H9 (cell line): Measurements from ENCODE around the gene SDF2. TPM values are rescaled to one million over a fixed set of nuclear protein-coding genes. Genes with fewer than 3 reads are reported as not detected.

Experiments
- DNase-seq: peaks from one replicate; pipeline ENCODE4 v3.0.0-alpha.2; 2017
- H2AFZ ChIP-seq: one replicate; pipeline ENCODE4 v1.6.1; 2013; ENCODE audit warnings: mild to moderate bottlenecking, low read length, control low read depth, moderate library complexity
- H2AK5ac ChIP-seq: 2 replicates; pipeline ENCODE4 v1.6.1; 2013; ENCODE audit warnings: low read length, control low read depth, mixed read lengths; ENCODE audit not compliant: insufficient read length
- H2BK120ac ChIP-seq: one replicate; pipeline ENCODE4 v1.6.1; 2013; ENCODE audit warnings: low read depth, mild to moderate bottlenecking, low read length, control low read depth, inconsistent platforms; ENCODE audit not compliant: poor library complexity, severe bottlenecking
- H2BK12ac ChIP-seq: 2 replicates; pipeline ENCODE4 v1.6.1; 2013; ENCODE audit warnings: low read length, control low read depth, mixed read lengths, low read depth; ENCODE audit not compliant: insufficient read length
- H2BK15ac ChIP-seq: 2 replicates; pipeline ENCODE4 v1.6.1; 2013; ENCODE audit warnings: low read depth, low read length, control low read depth
- H2BK20ac ChIP-seq: one replicate; pipeline ENCODE4 v1.6.1; 2013; ENCODE audit warnings: low read depth, mild to moderate bottlenecking, low read length, control low read depth, inconsistent platforms; ENCODE audit not compliant: poor library complexity, severe bottlenecking
- H2BK5ac ChIP-seq: 2 replicates; pipeline ENCODE4 v1.6.1; 2013; ENCODE audit warnings: low read length, control low read depth, mixed read lengths; ENCODE audit not compliant: insufficient read length
- H3K14ac ChIP-seq: 2 replicates; pipeline ENCODE4 v1.6.1; 2013; ENCODE audit warnings: low read length, control low read depth; ENCODE audit not compliant: insufficient read depth
- H3K18ac ChIP-seq: 2 replicates; pipeline ENCODE4 v1.6.1; 2013; ENCODE audit warnings: low read depth, mild to moderate bottlenecking, mixed read lengths, low read length, control low read depth; ENCODE audit not compliant: insufficient read length
- H3K23ac ChIP-seq: 2 replicates; pipeline ENCODE4 v1.6.1; 2013; ENCODE audit warnings: low read length, control low read depth, mixed read lengths, low read depth; ENCODE audit not compliant: insufficient read length
- H3K23me2 ChIP-seq: 2 replicates; pipeline ENCODE4 v1.6.1; 2013; ENCODE audit warnings: low read depth, mild to moderate bottlenecking, mixed read lengths, low read length, control low read depth; ENCODE audit not compliant: insufficient read length, poor library complexity, severe bottlenecking
- H3K27ac ChIP-seq: 2 replicates; pipeline ENCODE4 v1.5.1; 2013; ENCODE audit warnings: low read length, control low read depth, mixed read lengths, low read depth; ENCODE audit not compliant: insufficient read length
- H3K27me3 ChIP-seq: 2 replicates; pipeline ENCODE4 v1.6.1; 2013; ENCODE audit warnings: low read length, control low read depth, inconsistent platforms; ENCODE audit not compliant: insufficient read depth
- H3K4ac ChIP-seq: 2 replicates; pipeline ENCODE4 v1.6.1; 2013; ENCODE audit warnings: low read depth, mild to moderate bottlenecking, control low read depth, inconsistent platforms, low read length, moderate library complexity
- H3K4me1 ChIP-seq: 2 replicates; pipeline ENCODE4 v1.6.1; 2013; ENCODE audit warnings: low read length, control low read depth, inconsistent platforms; ENCODE audit not compliant: insufficient read depth
- H3K4me2 ChIP-seq: 2 replicates; pipeline ENCODE4 v1.6.1; 2013; ENCODE audit warnings: low read length, control low read depth, mixed read lengths; ENCODE audit not compliant: insufficient read length, insufficient read depth
- H3K56ac ChIP-seq: 2 replicates; pipeline ENCODE4 v1.6.1; 2013; ENCODE audit warnings: low read depth, mild to moderate bottlenecking, mixed read lengths, low read length, control low read depth; ENCODE audit not compliant: insufficient read length
- H3K79me1 ChIP-seq: 2 replicates; pipeline ENCODE4 v1.6.1; 2013; ENCODE audit warnings: low read depth, mild to moderate bottlenecking, moderate library complexity, low read length, control low read depth, inconsistent platforms; ENCODE audit not compliant: insufficient read depth, poor library complexity, severe bottlenecking
- H3K79me2 ChIP-seq: 2 replicates; pipeline ENCODE4 v1.6.1; 2013; ENCODE audit warnings: low read length, control low read depth, inconsistent platforms; ENCODE audit not compliant: insufficient read depth
- H3K9ac ChIP-seq: 2 replicates; pipeline ENCODE4 v1.6.1; 2013; ENCODE audit warnings: low read length, control low read depth, mixed read lengths; ENCODE audit not compliant: insufficient read length; ENCODE audit errors: extremely low read depth
- H3K9me3 ChIP-seq: one replicate; pipeline ENCODE4 v1.6.1; 2013; ENCODE audit warnings: low read depth, low read length, inconsistent platforms; ENCODE audit not compliant: control insufficient read depth
- H3T11ph ChIP-seq: one replicate; pipeline ENCODE4 v1.6.1; 2013; ENCODE audit warnings: mild to moderate bottlenecking, low read length, control low read depth, inconsistent platforms
- H4K20me1 ChIP-seq: one replicate; pipeline ENCODE4 v1.6.1; 2013; ENCODE audit not compliant: control insufficient read depth, insufficient read length, insufficient read depth
- H4K5ac ChIP-seq: 2 replicates; pipeline ENCODE4 v1.6.1; 2013; ENCODE audit warnings: low read depth, mild to moderate bottlenecking, mixed read lengths, low read length, control low read depth; ENCODE audit not compliant: insufficient read length
- H4K8ac ChIP-seq: replicated peaks from 2 replicates; pipeline ENCODE4 v1.6.1; 2013; ENCODE audit warnings: low read length, control low read depth, mixed read lengths, low read depth; ENCODE audit not compliant: insufficient read length
- H4K91ac ChIP-seq: 2 replicates; pipeline ENCODE4 v1.6.1; 2013; ENCODE audit warnings: low read depth, mild to moderate bottlenecking, moderate library complexity, mixed read lengths, low read length, control low read depth; ENCODE audit not compliant: insufficient read length
- H3K27ac Mint-ChIP-seq, 3 experiments: 2 replicates in 2 of 3; 3 replicates in 1 of 3; pipeline ENCODE4 v1.8.0; 2020 to 2021; ENCODE audit warnings: mixed read lengths in 3 of 3, mild to moderate bottlenecking in 1 of 3, moderate library complexity in 1 of 3
- H3K27me3 Mint-ChIP-seq: 2 replicates; pipeline ENCODE4 v1.8.0; 2021; ENCODE audit warnings: low read depth, mild to moderate bottlenecking, moderate library complexity, mixed read lengths
- H3K36me3 Mint-ChIP-seq, 3 experiments: 2 replicates in 2 of 3; 3 replicates in 1 of 3; pipeline ENCODE4 v1.8.0; 2020 to 2021; ENCODE audit warnings: low read depth in 3 of 3, mixed read lengths in 3 of 3; ENCODE audit not compliant: insufficient read depth in 1 of 3
- H3K4me1 Mint-ChIP-seq, 2 experiments: 2 replicates each; pipeline ENCODE4 v1.8.0; 2020; ENCODE audit warnings: mixed read lengths in 2 of 2
- H3K4me3 Mint-ChIP-seq, 2 experiments: 2 replicates in 1 of 2; 3 replicates in 1 of 2; pipeline ENCODE4 v1.8.0; 2020 to 2021; ENCODE audit warnings: mild to moderate bottlenecking in 2 of 2, mixed read lengths in 2 of 2, moderate library complexity in 1 of 2
- H3K9me3 Mint-ChIP-seq, 2 experiments: 2 replicates in 1 of 2; 3 replicates in 1 of 2; pipeline ENCODE4 v1.8.0; 2020; ENCODE audit warnings: mild to moderate bottlenecking in 2 of 2, mixed read lengths in 2 of 2, moderate library complexity in 1 of 2
- CTCF ChIP-seq: fragments of 200-600 bp; sonication (generic); conservative IDR thresholded peaks from 3 replicates; pipeline ENCODE4 v1.8.0; 2021; ENCODE audit warnings: antibody characterized with exemption, mild to moderate bottlenecking
- WGBS: extraction: QIAGEN DNeasy Blood & Tissue Kit; methylation state at CpG from one replicate; pipeline ENCODE4 v1.1.7; 2013; ENCODE audit warnings: missing lambda C conversion rate, low lambda C conversion rate, mixed read lengths; ENCODE audit not compliant: insufficient read length; ENCODE audit errors: extremely low coverage; 5-methylcytosine and 5-hydroxymethylcytosine counted together
- total RNA-seq: library from RNA; stranded (reverse); gene quantifications from 2 replicates; pipeline ENCODE4 v1.2.1, GENCODE V29; 2021

The SDF2 gene
- total RNA-seq, 1 experiment from 2014 or later: 40.2 TPM

- H3K4me2 ChIP-seq: no peak overlapping the region
- H3K36me3 Mint-ChIP-seq: peaks cover 47 to 97% (median 86%) of the 10 kb centered on the region in 3 experiments; a peak in 6 of 7 replicates
- H3K27ac Mint-ChIP-seq: no peak overlapping the region
- H3K27ac ChIP-seq: no peak overlapping the region
- H4K5ac ChIP-seq: no peak overlapping the region
- H3K9ac ChIP-seq: no peak overlapping the region
- H3K4me3 Mint-ChIP-seq: no peak overlapping the region
- H2BK15ac ChIP-seq: no peak overlapping the region
- H3K79me2 ChIP-seq: no peaks in the 10 kb centered on the region
- no peak overlapping the region for H3K56ac ChIP-seq
- H3K4ac ChIP-seq: no peak overlapping the region
- DNase-seq: no peak
- H3K18ac ChIP-seq: no peak overlapping the region
- H2BK5ac ChIP-seq: no peak overlapping the region
- H4K91ac ChIP-seq: no peak overlapping the region
- no peak overlapping the region for H3T11ph ChIP-seq
- no peak overlapping the region for H2AK5ac ChIP-seq
- no peak overlapping the region for H2BK20ac ChIP-seq
- no peak overlapping the region for H3K14ac ChIP-seq
- no peaks in the 10 kb centered on the region for H3K79me1 ChIP-seq
- H3K4me1 Mint-ChIP-seq: no peaks in the 10 kb centered on the region
- no peak overlapping the region for H2AFZ ChIP-seq
- no peaks in the 10 kb centered on the region for H3K27me3 ChIP-seq
- H2BK120ac ChIP-seq: no peak overlapping the region
- H3K9me3 ChIP-seq: no peaks in the 10 kb centered on the region
- H4K20me1 ChIP-seq: no peaks in the 10 kb centered on the region
- H3K27me3 Mint-ChIP-seq: no peaks in the 10 kb centered on the region
- no peak overlapping the region for H2BK12ac ChIP-seq
- no peaks in the 10 kb centered on the region for H3K4me1 ChIP-seq
- H3K23ac ChIP-seq: no peak overlapping the region
- WGBS: no CpG with 5 or more reads among the region's 4 CpGs
- no peak overlapping the region for H4K8ac ChIP-seq
- H3K23me2 ChIP-seq: no peaks in the 10 kb centered on the region
- H3K9me3 Mint-ChIP-seq: no peaks in the 10 kb centered on the region
- no peak for TF ChIP-seq CTCF
Observed at GRCh38 chr17:28615260-28615940, 46.3 kb downstream of the SDF2 start.
